Gastrocnemius medialis (tissue), 4 donors: ENCODE data around the gene NRG3.

ENCODE experiments used
- CTCF ChIP-seq, 5 experiments: fragments of 450-650 bp in 3 of 5; fragments of 200-600 bp in 2 of 5; sonication (generic) in 2 of 5; IDR thresholded peaks in 4 of 5; conservative IDR thresholded peaks in 1 of 5; 1 replicate in 4 of 5; 2 replicates in 1 of 5; pipeline ENCODE4 v1.5.1; 2016 to 2019; ENCODE audit warnings: antibody characterized with exemption in 5 of 5, mild to moderate bottlenecking in 3 of 5, moderate library complexity in 3 of 5
- POLR2A ChIP-seq, 2 donors: fragments of 450-650 bp; IDR thresholded peaks; one replicate each; pipeline ENCODE4 v1.6.1; 2017; ENCODE audit warnings: antibody characterized with exemption in 2 of 2, mild to moderate bottlenecking in 2 of 2, moderate library complexity in 2 of 2

- no peak for TF ChIP-seq CTCF (IDR thresholded peaks at IDR 0.05 in 4 of 5, conservative IDR thresholded peaks at IDR 0.05 in 1 of 5)
- no peak for TF ChIP-seq POLR2A (IDR thresholded peaks at IDR 0.05)
These were observed 460.8 kb downstream of the NRG3 start for GRCh38 chr10:82335831-82336230.
